NCI-H1092 (cell line): Measurements from ENCODE around the gene FGFR3.

Source experiments
- DNase-seq: peaks from one replicate; lab custom pipeline; 2025; lab: John Stamatoyannopoulos, UW

Gene FGFR3

GRCh38 chr4:1788254-1788973, 4.7 kb upstream of the FGFR3 start:
- no peak for DNase-seq

- DNase-seq, result no peak
Observed at GRCh38 chr4:1789552-1789951, 3.5 kb upstream of the FGFR3 start.

DNA sequence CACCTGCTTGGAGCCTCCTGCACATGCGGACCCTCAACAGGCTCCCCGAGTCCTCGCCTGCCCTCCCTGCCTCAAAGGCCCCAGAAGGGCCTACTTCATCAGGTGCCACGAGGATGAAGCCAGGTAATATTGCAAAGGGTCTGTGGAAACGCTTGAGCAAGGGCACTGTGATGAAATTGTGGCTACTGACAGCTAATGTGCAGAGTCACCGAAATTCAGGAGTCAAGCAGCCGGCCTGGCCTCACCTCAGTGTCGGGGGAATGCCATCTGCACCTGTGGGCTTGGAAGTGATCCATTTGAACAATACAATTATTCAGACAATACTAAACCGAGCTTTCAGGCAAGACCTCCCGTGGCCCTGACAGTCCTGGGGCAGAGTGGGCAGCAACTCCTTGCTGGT, 3.1 kb upstream of the FGFR3 start:
- no peak for DNase-seq

DNA sequence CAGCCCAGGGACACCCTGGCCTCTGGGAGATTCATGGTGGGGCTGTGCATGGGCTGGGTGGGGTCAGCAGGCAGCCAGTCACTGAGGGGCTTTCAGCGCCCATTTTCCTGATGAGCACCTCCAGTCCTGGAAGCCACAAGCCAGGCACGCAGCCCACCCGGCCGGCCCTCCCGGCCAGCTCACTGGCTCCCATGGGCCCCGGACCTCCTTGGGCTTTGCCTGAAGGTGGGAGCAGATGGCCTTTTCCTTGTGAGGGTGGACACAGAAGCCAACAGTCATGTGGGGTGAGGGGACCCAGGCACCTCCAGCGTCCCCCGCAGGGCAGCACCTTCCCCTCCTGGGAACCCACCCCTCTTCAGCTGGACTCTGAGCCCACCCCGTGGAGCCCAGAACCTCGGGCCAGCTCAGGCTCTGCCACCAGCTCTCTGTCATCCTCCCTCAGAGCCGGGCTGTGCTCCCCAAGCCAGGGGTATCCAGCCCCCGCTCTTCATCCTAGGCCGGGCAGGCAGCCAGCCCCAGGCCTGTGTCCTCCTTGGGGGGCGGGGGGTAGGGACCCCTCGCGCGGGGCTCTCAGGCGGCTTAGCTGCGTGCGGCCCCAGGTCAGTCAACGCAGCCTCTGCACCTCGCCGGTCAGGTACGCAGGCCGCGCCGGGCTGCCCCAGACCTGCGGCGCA, 798 bp upstream of the FGFR3 start:
- DNase-seq, result no peak

DNA sequence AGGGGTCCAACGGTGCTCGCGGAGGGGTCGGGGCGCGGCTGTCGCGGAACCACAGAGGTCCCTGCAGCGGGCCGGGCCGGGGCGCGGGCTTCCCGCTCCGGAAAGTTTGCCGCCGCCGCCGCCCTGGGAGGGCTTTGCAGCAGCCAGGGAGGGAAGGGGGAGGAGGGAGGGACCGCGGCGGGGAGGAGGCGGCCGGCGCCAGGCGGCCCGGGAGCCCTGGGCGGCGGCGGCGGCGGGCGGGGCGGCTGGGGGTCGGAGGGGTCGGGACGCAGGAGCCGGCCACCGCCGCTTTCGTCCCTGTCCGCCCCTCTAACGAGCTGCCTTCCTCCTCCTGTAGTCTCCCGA, 375 bp downstream of the FGFR3 start:
- no peak for DNase-seq

DNA sequence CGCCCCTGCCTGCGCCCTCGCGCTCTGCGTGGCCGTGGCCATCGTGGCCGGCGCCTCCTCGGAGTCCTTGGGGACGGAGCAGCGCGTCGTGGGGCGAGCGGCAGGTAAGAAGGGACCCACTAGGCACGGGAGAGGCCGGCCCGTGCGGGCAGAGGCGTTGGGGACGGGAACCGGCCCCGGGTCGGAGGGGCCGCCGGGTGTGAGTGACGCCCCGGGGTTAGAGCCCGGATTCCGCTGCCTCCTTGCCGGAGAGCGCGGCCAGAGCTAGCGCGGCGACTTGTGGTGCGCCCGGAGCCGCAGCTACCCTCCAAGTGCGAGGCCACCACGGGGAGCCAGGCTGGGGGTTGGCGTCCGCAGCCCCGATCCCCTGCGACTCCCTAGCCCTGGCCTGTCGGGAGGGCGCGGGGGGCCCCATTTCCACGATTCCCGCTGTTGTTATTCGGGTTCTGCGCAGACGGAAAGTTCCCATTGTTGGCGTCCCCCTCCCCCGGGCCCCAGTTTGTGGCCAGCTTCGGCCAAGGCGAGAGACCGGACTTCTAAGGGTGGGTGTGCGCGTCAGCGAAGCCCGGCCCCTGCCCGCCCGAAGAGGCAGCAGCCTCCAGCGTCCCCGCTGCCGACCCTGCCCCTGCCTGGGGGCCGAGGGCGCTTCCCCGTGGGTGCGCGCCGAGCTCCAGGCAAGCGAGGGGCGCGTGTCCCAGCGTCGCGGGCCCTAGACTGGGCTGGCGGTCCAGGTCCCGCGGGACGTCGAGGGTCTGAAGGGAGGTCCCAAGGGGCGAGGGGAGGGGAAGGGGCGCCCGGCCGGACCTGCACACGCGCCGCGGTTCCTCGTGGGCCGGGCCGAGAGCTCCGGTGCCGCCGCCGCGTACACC, 1.1 kb downstream of the FGFR3 start:
- no peak for DNase-seq

DNA sequence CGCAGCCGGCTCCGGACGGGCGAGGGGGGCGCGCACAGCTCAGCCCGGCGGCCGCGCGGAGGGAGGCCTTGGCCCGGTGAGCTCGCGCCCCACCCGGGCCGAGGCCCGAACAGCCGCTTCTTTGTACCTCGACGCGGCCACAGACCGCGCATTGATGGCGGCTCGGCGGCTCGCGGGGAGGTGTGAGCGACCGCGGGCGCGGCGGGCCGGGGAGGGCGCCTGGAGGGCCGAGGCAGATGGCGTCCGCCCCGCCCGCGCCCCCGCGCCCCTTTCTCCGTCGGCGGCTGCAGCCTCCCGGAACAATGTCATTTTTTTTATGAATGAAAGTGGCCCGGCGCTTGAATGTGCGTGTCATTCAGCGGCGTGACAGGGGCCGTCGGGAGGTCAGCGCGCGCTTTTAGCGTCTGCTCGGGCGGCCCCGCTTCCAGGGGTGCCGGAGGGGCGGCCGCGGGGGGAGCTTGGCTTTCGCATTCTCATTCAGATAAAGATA, 1.8 kb downstream of the FGFR3 start:
- no peak for DNase-seq

DNA sequence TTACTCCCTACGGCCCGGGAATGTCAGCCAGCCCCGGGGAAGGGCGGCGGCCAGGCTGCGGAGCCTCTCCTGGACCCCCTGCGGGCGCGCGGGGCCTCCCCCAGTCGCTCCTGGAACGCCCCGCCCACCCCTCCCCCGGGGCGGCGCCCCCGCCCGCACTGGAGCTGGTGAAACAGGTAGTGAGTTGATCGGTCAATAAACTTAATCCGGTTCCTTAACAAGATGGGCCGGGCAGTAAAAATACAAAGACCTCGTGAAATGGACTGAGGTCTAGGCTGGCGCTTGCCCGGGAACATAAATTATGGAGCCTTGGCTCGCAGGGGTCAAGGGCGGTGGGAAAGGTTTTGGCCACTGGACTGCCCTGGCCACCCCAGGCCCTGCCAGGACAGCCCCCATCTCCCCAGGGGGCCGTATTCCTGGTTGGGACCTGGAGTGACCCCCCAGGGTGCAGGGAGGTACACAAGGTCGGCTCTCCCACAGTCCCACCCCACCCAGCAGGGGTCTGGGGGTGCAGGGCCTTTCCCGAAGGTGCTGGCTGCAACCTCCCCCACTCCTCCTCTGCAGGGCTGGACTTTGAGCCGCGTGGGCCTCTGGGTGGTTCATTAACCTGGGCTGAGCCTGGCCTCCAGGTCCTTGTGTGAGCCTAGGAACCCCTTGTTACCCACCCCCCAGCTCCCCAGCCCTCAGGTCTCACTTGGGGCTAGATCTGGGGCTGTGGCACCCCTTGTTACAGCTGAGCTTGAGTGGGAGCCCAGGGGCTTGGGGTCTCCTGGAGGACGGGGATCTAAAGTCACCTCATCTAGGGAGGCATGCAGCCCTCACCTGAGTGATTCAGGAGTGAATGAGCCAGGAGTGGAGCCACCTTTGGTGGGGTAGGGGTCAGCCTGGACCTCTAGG, 2.5 kb downstream of the FGFR3 start:
- no peak for DNase-seq

DNA sequence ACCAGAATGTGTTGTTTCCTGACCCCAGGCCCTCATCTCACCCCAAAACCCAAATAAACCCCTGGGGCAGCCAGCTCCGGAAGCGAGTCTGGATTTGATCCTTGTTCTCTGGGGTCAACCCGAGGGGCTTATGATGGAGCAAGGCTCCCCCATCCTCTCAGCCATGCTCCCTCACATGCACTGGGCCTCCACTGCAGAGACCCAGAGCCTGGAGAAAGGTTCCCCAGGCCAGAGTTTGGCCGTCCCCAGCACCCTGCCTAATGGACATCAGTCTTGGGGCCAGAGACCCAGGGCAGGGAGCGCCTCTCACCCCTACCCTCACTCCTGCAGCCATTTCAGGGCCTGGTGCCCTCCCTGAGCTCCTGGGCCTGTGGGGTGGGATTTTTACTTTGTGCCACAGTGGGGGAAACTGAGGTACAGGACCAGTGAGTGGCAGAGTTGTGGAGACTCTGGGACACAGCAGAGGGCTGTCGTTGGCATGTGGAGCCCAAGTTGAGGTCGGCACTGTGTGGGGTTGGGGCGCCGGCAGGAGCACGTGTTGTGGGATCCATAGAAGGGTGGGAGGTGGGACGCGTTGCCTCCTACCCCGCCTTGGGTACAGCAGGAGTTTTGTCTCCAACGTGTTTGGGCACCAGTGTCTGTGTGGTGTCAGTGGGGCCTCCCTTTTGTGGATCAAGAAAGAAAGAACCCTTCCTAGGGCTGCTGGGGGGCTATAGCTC, 3.6 kb downstream of the FGFR3 start:
- no peak for DNase-seq

GRCh38 chr4:1797298-1797860, 4.3 kb downstream of the FGFR3 start:
- DNase-seq, result no peak

DNA sequence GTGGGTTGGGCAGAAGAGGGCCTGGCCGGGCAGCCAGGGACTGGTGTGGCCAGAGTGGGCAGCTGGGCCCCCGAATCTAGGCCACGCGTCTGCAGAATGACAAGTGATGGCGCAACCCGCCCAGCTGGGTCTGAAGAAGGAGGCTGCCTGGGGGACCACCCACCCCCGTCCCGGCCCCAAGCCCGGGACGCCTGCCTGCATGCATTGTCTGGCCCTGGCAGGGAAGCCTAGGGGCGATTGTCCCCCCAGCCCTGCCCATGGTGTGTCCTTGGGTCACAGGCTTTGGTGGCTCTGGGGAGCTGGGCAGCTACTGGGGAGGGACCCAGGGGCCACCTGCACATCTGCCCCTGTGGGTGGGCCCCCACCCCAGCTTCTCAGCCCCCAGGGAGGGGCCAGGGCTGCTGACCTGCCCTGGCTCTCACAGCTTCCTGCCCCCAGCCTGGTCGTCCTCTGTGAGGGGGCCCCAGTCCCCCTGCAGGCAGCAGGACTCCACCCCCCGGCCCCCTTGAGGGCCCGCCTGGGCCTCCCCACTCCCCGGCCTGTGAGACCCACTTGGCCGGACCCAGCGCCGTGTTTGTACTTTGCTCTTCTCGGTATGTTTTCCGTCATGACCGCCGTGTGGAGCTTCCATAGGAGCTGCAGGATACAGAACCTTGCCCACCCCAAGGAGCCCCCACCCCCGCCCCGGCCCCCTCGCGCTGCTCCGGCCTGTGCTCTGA, 4.9 kb downstream of the FGFR3 start:
- no peak for DNase-seq

GRCh38 chr4:1798580-1799386, 5.7 kb downstream of the FGFR3 start:
- DNase-seq, result no peak

GRCh38 chr4:1799387-1800375, 6.6 kb downstream of the FGFR3 start:
- DNase-seq, result no peak

GRCh38 chr4:1800805-1801204, 7.7 kb downstream of the FGFR3 start:
- DNase-seq, result no peak

DNA sequence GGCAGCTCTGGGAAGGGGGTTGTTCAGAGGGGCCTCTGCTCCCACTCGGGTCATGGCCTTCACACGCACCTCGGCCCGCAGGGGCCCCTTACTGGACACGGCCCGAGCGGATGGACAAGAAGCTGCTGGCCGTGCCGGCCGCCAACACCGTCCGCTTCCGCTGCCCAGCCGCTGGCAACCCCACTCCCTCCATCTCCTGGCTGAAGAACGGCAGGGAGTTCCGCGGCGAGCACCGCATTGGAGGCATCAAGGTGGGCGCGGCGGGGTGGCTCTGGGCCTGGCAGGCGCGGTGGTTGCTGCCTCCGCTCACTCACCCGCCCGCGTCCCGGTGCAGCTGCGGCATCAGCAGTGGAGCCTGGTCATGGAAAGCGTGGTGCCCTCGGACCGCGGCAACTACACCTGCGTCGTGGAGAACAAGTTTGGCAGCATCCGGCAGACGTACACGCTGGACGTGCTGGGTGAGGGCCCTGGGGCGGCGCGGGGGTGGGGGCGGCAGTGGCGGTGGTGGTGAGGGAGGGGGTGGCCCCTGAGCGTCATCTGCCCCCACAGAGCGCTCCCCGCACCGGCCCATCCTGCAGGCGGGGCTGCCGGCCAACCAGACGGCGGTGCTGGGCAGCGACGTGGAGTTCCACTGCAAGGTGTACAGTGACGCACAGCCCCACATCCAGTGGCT, 8.3 kb downstream of the FGFR3 start:
- DNase-seq, result no peak

GRCh38 chr4:1802151-1802715, 9.1 kb downstream of the FGFR3 start:
- no peak for DNase-seq
